ENCODE data around the gene BBX. TPM values are rescaled to one million over a fixed set of nuclear protein-coding genes. Genes with fewer than 3 reads are reported as not detected.

Gene BBX
- total and polyA plus RNA-seq, 2 of the 13 experiments (the other 11 are each of a cell fraction or from before 2014, with no cell fraction given): 13.7 to 23.2 TPM

- TF ChIP-seq ZBTB10 (CRISPR knock-in tag; IDR thresholded peaks at IDR 0.05; ENCODE audit: borderline replicate concordance): no peak
- TF ChIP-seq BRF2 (CRISPR knock-in tag; IDR thresholded peaks at IDR 0.05): no peak
- no peak for TF ChIP-seq SOX5 (CRISPR knock-in tag; IDR thresholded peaks at IDR 0.05; ENCODE audit: borderline replicate concordance)
- no peak for TF ChIP-seq ARHGAP35 (CRISPR knock-in tag; IDR thresholded peaks at IDR 0.05; ENCODE audit: borderline replicate concordance)
- no peak for TF ChIP-seq SETDB1 (CRISPR knock-in tag; IDR thresholded peaks at IDR 0.05; ENCODE audit: borderline replicate concordance)
- no peak for TF ChIP-seq DRAP1 (CRISPR knock-in tag; IDR thresholded peaks at IDR 0.05)
- no peak for TF ChIP-seq THAP8 (CRISPR knock-in tag; IDR thresholded peaks at IDR 0.05; ENCODE audit: borderline replicate concordance)
Measured at GRCh38 chr3:107819656-107820055, 296.9 kb downstream of the BBX start (continued).

- intact Hi-C loops (cut with micrococcal nuclease; ENCODE audit: unreplicated experiment): no loop called here
- H3K4me2 ChIP-seq (ENCODE audit: low read depth, low read length): no peak overlapping the region
- BruUV-seq (replicated peaks): no TSS peak
- ChIA-PET POLR2A (no interaction called here), CTCF (ENCODE audit: low intra/inter-chr PET ratio, low total read pairs) (no interaction called here)
- no peaks in the 10 kb centered on the region for H3K79me2 ChIP-seq (ENCODE audit: insufficient read depth, low read length)
- H3K4me1 ChIP-seq (ENCODE audit: insufficient read depth, low read length): peaks cover 15% of the 10 kb centered on the region
- TF ChIP-seq FUBP1 (CRISPR knock-in tag; IDR thresholded peaks at IDR 0.05; ENCODE audit: borderline replicate concordance): no peak
- no peak overlapping the region for H3K9ac ChIP-seq (ENCODE audit: insufficient read depth, low read depth, low read length)
- FAIRE-seq: no peak
- no peak for ATAC-seq
- no peaks in the 10 kb centered on the region for H3K9me3 ChIP-seq (ENCODE audit: low read length)
- in situ Hi-C loops (cut with HindIII; ENCODE audit: extremely low pct_ligation_motif_present, low pct_unique_long_range_greater_than_20kb): no loop called here
- H3K27me3 ChIP-seq (ENCODE audit: control insufficient read depth in 1 of 2, insufficient read depth in 2 of 2, low read length in 2 of 2): no peaks in the 10 kb centered on the region
- no peaks in the 10 kb centered on the region for H4K20me1 ChIP-seq (ENCODE audit: insufficient read depth, low read length)
- no peak overlapping the region for H2AFZ ChIP-seq (ENCODE audit: low read length)
- no peak overlapping the region for H3K4me3 ChIP-seq (replicated peaks in 1 of 3; ENCODE audit: insufficient read depth in 1 of 3, low read depth in 2 of 3, low read length in 3 of 3)
- H3K36me3 ChIP-seq (replicated peaks in 1 of 2; ENCODE audit: control insufficient read depth in 1 of 2, insufficient read depth in 2 of 2, low read length in 2 of 2): no peaks in the 10 kb centered on the region
- DNase-seq (ENCODE audit: low spot score): no peak
- H3K27ac ChIP-seq (ENCODE audit: extremely low read length, insufficient read depth, low read length): no peak overlapping the region
- WGBS (ENCODE audit: low lambda C conversion rate): 55% methylated on average over 4 of the region's 4 CpGs
Measured at GRCh38 chr3:107822308-107822707, 299.5 kb downstream of the BBX start.
